ENCODE data around the gene ZFHX3. TPM values are rescaled to one million over a fixed set of nuclear protein-coding genes. Genes with fewer than 3 reads are reported as not detected.

Gene ZFHX3
- total and polyA plus RNA-seq, 2 donors (not counting 3 experiments of a cell fraction or from before 2014, with no cell fraction given) = 3.7 to 18.8 TPM

DNA sequence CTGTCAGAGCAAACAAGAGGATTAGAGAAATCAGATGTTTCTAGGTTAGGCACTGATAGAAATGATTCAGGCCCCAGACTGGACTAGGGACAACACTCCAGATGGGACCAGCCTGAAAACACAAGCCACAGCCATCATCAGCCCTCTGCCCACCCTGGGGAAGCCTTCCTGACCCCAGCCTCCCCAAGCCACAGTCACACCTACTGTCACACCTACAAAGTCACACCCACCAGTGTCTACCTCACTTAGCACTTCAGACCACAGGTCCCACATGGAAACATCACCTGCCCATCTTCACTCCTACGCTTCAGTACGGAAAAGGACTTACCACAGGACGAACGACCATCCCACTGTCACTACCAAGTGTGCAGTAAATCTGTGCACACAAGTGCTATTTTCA lies 197.9 kb downstream of the ZFHX3 start:
- no peak overlapping the region for H2AFZ ChIP-seq (ENCODE audit: low read depth, low read length)
- no peak overlapping the region for H3K27ac ChIP-seq (ENCODE audit: insufficient read depth, low read depth, low read length)
- intact Hi-C loops (cut with micrococcal nuclease) = no loop called here
- H3K27me3 ChIP-seq (ENCODE audit: control insufficient read depth in 2 of 2, insufficient read depth in 2 of 2, low read length in 2 of 2) = no peaks in the 10 kb centered on the region
- no peak overlapping the region for H3K9ac ChIP-seq (replicated peaks; ENCODE audit: extremely low read depth, insufficient read depth, low read length)
- H3K79me2 ChIP-seq (ENCODE audit: control insufficient read depth, insufficient read depth, low read length) = no peaks in the 10 kb centered on the region
- ChIA-PET CTCF (interaction anchor here (1.3 kb wide), 1 partner anchor 17 kb away, joined by 8 read pairs; no protein-coding TSS in a partner anchor), POLR2A (no interaction called here)
- no TSS peak for BruUV-seq (replicated peaks)
- H3K36me3 ChIP-seq (ENCODE audit: control insufficient read depth in 2 of 2, extremely low read depth in 1 of 2, insufficient read depth in 2 of 2, low read length in 2 of 2) = no peaks in the 10 kb centered on the region
- FAIRE-seq = no peak
- no peak for DNase-seq (ENCODE audit: low read depth, low spot score)
- no peak overlapping the region for H3K4me3 ChIP-seq (replicated peaks in 1 of 3; ENCODE audit: insufficient read depth in 1 of 3, low read depth in 1 of 3, low read length in 3 of 3)
- H3K4me1 ChIP-seq (ENCODE audit: control insufficient read depth, extremely low read depth, insufficient read depth, low read length) = peaks cover 22% of the 10 kb centered on the region
- H4K20me1 ChIP-seq (replicated peaks; ENCODE audit: control insufficient read depth, extremely low read depth, insufficient read depth, low read length) = no peaks in the 10 kb centered on the region
- no peaks in the 10 kb centered on the region for H3K9me3 ChIP-seq (replicated peaks; ENCODE audit: control insufficient read depth, insufficient read depth, low read length)
- no peak overlapping the region for H3K4me2 ChIP-seq (ENCODE audit: insufficient read depth, low read length)
- dilution Hi-C loops (cut with MboI; ENCODE audit: extremely low pct_ligation_motif_present, low sequenced_read_pairs) = no loop called here
- no peaks in the 10 kb centered on the region for H3K9me1 ChIP-seq (replicated peaks; ENCODE audit: control insufficient read depth, extremely low read depth, insufficient read depth, low read length)
- TF ChIP-seq, protein P1, sequence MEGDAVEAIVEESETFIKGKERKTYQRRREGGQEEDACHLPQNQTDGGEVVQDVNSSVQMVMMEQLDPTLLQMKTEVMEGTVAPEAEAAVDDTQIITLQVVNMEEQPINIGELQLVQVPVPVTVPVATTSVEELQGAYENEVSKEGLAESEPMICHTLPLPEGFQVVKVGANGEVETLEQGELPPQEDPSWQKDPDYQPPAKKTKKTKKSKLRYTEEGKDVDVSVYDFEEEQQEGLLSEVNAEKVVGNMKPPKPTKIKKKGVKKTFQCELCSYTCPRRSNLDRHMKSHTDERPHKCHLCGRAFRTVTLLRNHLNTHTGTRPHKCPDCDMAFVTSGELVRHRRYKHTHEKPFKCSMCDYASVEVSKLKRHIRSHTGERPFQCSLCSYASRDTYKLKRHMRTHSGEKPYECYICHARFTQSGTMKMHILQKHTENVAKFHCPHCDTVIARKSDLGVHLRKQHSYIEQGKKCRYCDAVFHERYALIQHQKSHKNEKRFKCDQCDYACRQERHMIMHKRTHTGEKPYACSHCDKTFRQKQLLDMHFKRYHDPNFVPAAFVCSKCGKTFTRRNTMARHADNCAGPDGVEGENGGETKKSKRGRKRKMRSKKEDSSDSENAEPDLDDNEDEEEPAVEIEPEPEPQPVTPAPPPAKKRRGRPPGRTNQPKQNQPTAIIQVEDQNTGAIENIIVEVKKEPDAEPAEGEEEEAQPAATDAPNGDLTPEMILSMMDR (IDR thresholded peaks at IDR 0.05; ENCODE audit: extremely low read depth in 1 of 2, insufficient read depth in 1 of 2, low read depth in 1 of 2, low read length in 2 of 2) = no peak
- TF ChIP-seq, protein P2, sequence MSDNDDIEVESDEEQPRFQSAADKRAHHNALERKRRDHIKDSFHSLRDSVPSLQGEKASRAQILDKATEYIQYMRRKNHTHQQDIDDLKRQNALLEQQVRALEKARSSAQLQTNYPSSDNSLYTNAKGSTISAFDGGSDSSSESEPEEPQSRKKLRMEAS (IDR thresholded peaks at IDR 0.05; ENCODE audit: insufficient read depth, insufficient read length) = no peak
- no peak for TF ChIP-seq GATA2 (IDR thresholded peaks at IDR 0.05; ENCODE audit: insufficient read depth, insufficient read length, low read depth, low read length)
- no peak for TF ChIP-seq EZH2 (IDR thresholded peaks at IDR 0.05; ENCODE audit: borderline replicate concordance, low read depth, low read length, severe bottlenecking)
- no peak for TF ChIP-seq POLR2AphosphoS5 (IDR thresholded peaks at IDR 0.05; ENCODE audit: insufficient read depth, low read depth, low read length)

All from endothelial cell of umbilical vein (primary cell).